Prostate gland (tissue), 2 donors: Measurements from ENCODE around the gene NR2F6. TPM values are rescaled to one million over a fixed set of nuclear protein-coding genes. Genes with fewer than 3 reads are reported as not detected.

Experiments used
- DNase-seq: peaks from one replicate; pipeline ENCODE4 v3.0.0-alpha.2; 2019; ENCODE audit warnings: low spot score
- H3K27ac ChIP-seq, 2 donors: fragments of 200-600 bp; sonication (generic); 2 replicates each; pipeline ENCODE4 v1.5.1; 2017 to 2019
- H3K27me3 ChIP-seq: fragments of 200-600 bp; sonication (generic); replicated peaks from 2 replicates; pipeline ENCODE4 v1.5.1; 2019; ENCODE audit not compliant: insufficient read depth
- H3K36me3 ChIP-seq, 2 donors: fragments of 200-600 bp; sonication (generic); 1 replicate in 1 of 2; 2 replicates in 1 of 2; pipeline versions ENCODE4 v1.5.1 to v1.8.1; 2017 to 2019
- H3K4me1 ChIP-seq: fragments of 200-600 bp; sonication (generic); replicated peaks from 2 replicates; pipeline ENCODE4 v1.5.1; 2019
- H3K4me3 ChIP-seq, 2 donors: fragments of 200-600 bp; sonication (generic); 2 replicates each; pipeline ENCODE4 v1.5.1; 2017 to 2019
- H3K9me3 ChIP-seq: fragments of 200-600 bp; sonication (generic); 2 replicates; pipeline ENCODE4 v1.5.1; 2017
- POLR2A ChIP-seq: fragments of 450-650 bp; IDR thresholded peaks from one replicate; pipeline ENCODE4 v1.6.1; 2016; ENCODE audit warnings: antibody characterized with exemption, mild to moderate bottlenecking
- POLR2AphosphoS5 ChIP-seq: sonication (generic); formaldehyde crosslinking; IDR thresholded peaks from one replicate; pipeline ENCODE4 v1.6.1; 2017; ENCODE audit warnings: antibody characterized with exemption
- WGBS: methylation state at CpG from one replicate; pipeline ENCODE4 v1.1.5; 2018; 5-methylcytosine and 5-hydroxymethylcytosine counted together
- intact Hi-C: fragments of 100-400 bp; cut with DNase I; formaldehyde crosslinking; loops from one replicate; pipeline ENCODE4 v1.14.2; 2022
- total RNA-seq, 2 donors: library from RNA; depleted of rRNA; stranded (reverse); fragments of >200 nt; gene quantifications; one replicate each; pipeline ENCODE4 v1.1.0, GENCODE V29; 2016
- TF ChIP-seq, protein P1 (sequence below), 4 experiments: fragments of 200-600 bp in 2 of 4; fragments of 450-650 bp in 2 of 4; sonication (generic) in 2 of 4; IDR thresholded peaks; 1 replicate in 3 of 4; 2 replicates in 1 of 4; pipeline ENCODE4 v1.5.1; 2016 to 2019; ENCODE audit warnings: antibody characterized with exemption in 4 of 4, mild to moderate bottlenecking in 2 of 4, moderate library complexity in 2 of 4

NR2F6 gene
- total RNA-seq, 2 donors from 2014 or later, result 91.7 to 108 TPM

DNA sequence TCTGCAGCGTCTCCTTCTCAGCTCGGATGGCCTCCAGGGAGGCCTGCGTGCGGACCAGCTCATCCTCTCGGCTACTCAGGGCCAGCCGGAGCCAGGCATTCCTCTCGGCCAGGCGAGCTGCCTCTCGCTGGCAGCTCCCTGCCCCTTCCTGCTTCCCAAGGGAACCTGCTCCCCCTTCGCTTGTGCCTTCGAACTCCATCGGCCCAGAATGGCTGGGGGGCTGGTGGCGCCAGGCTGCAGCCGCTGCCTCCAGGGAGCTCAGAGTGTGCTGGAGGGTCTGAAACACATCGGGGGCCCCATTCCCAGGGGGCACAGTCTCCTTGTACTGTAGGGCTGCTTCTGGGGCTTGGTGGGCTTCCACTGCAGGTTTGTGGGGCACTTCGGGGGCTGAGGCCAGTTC is 16.8 kb upstream of the NR2F6 start:
- Histone ChIP-seq H3K27ac (no peak overlapping the region), H3K4me3 (no peak overlapping the region), H3K36me3 (no peaks in the 10 kb centered on the region), H3K4me1 (no peaks in the 10 kb centered on the region), H3K9me3 (no peaks in the 10 kb centered on the region), H3K27me3 (no peaks in the 10 kb centered on the region)
- no peak for TF ChIP-seq POLR2AphosphoS5
- TF ChIP-seq POLR2A, result no peak
- TF ChIP-seq, protein P1, sequence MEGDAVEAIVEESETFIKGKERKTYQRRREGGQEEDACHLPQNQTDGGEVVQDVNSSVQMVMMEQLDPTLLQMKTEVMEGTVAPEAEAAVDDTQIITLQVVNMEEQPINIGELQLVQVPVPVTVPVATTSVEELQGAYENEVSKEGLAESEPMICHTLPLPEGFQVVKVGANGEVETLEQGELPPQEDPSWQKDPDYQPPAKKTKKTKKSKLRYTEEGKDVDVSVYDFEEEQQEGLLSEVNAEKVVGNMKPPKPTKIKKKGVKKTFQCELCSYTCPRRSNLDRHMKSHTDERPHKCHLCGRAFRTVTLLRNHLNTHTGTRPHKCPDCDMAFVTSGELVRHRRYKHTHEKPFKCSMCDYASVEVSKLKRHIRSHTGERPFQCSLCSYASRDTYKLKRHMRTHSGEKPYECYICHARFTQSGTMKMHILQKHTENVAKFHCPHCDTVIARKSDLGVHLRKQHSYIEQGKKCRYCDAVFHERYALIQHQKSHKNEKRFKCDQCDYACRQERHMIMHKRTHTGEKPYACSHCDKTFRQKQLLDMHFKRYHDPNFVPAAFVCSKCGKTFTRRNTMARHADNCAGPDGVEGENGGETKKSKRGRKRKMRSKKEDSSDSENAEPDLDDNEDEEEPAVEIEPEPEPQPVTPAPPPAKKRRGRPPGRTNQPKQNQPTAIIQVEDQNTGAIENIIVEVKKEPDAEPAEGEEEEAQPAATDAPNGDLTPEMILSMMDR (IDR thresholded peaks at IDR 0.05), result no peak
- no peak for DNase-seq
- WGBS, result 82% methylated on average over 16 of the region's 16 CpGs
- intact Hi-C loops, result no loop called here

DNA sequence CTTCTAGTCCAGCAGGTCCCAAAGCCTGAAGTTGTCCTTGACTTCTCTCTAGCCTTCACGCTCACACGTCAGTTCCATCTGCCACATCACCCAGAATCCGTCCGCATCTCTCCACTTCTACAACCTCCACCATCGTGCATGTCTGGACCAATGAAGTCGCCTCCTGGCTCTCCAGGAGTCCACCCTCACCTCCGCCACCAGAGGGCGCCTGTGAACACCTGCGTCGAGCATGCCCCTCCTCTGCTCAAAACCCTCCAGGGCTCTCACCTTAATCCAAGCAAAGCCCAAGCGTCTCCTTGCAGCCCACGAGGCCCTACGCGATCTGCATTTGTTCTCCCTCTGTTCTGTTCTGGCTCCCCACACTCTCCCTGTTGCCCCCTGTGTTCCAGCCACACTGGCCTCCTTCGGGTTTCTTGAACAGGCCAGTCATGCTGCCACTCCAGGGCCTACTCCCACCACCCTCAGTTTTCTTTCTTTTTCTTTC is 15.2 kb upstream of the NR2F6 start:
- WGBS, result 14% methylated on average over 15 of the region's 15 CpGs

DNA sequence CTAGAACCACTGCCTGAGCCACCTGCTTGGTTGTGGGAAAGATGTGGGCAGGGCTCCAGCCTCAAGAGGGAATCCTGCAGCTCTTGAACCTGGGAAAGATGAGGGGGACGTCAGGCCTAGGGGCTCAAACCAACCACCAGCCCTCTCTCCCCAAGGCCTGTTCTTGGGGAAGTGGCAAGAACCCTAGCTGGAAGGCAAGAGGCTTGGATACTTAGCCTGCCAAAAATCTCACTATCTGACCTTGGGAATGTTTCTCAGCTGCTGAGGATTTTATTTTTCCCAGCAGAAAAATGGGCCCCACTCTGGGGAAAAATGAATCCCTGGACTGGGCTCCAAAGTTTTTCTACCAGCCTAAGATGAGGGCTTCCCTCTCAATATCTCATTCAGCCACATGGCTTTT is 14.2 kb upstream of the NR2F6 start:
- H3K4me3 ChIP-seq, result no peak overlapping the region
- TF ChIP-seq, protein P1 (IDR thresholded peaks at IDR 0.05), result no peak
- TF ChIP-seq POLR2A (no peak), POLR2AphosphoS5 (no peak)
- DNase-seq, result no peak
- no peak overlapping the region for H3K27ac ChIP-seq
- no peaks in the 10 kb centered on the region for H3K9me3 ChIP-seq
- intact Hi-C loops, result no loop called here
- no peaks in the 10 kb centered on the region for H3K36me3 ChIP-seq
- H3K27me3 ChIP-seq, result no peaks in the 10 kb centered on the region
- no peaks in the 10 kb centered on the region for H3K4me1 ChIP-seq
- 33% methylated on average over 1 of the region's 1 CpG for WGBS

More for the DNA sequence above, 15.2 kb upstream of the NR2F6 start:
- Histone ChIP-seq H3K27me3 (no peaks in the 10 kb centered on the region), H3K9me3 (no peaks in the 10 kb centered on the region), H3K4me1 (no peaks in the 10 kb centered on the region), H3K4me3 (no peak overlapping the region), H3K36me3 (no peaks in the 10 kb centered on the region), H3K27ac (no peak overlapping the region)
- intact Hi-C loops, result no loop called here
- TF ChIP-seq POLR2A (no peak), POLR2AphosphoS5 (peak; percentile 61)
- TF ChIP-seq, protein P1 (IDR thresholded peaks at IDR 0.05), result peak; percentile 75 to 85 (median 81)
- peak; percentile 67 for DNase-seq

DNA sequence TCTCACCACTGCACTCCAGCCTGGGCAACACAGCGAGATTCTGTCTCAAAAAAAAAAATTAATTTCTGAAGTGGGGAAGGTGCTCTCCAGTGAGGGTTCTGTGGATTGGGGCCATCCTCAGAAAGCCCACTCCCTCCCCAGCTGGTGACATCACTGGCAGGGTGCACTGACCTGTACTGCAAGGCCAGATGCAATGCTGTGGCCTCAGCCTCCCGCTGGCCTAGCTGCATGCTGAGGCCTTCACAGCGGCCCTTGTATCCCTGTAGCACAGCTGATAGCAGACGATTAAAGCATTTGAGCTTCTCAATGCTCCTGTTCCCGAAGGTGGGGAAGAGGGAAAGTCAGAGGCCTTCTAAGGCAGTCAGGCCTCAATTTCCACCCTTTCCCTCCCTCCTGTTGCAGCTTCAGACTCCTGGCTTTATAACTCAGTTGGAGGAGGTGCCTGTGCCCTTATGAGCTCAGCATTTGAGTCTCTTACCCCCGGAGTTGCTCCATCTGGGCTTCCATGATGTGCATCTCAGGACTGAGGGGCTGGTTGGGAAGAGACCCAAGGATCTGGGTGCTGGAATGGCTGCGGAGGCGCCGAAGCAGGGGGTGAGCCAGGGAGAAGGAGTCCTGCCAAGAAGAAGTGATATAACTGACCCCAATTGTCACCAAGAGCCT is 13.5 kb upstream of the NR2F6 start:
- no peaks in the 10 kb centered on the region for H3K27me3 ChIP-seq
- no peaks in the 10 kb centered on the region for H3K36me3 ChIP-seq
- 94% methylated on average over 8 of the region's 9 CpGs for WGBS
- DNase-seq, result no peak
- H3K9me3 ChIP-seq, result no peaks in the 10 kb centered on the region
- no peak overlapping the region for H3K4me3 ChIP-seq
- H3K4me1 ChIP-seq, result no peaks in the 10 kb centered on the region
- intact Hi-C loops, result no loop called here
- TF ChIP-seq POLR2AphosphoS5 (no peak), POLR2A (no peak)
- TF ChIP-seq, protein P1 (IDR thresholded peaks at IDR 0.05), result no peak
- H3K27ac ChIP-seq, result no peak overlapping the region

DNA sequence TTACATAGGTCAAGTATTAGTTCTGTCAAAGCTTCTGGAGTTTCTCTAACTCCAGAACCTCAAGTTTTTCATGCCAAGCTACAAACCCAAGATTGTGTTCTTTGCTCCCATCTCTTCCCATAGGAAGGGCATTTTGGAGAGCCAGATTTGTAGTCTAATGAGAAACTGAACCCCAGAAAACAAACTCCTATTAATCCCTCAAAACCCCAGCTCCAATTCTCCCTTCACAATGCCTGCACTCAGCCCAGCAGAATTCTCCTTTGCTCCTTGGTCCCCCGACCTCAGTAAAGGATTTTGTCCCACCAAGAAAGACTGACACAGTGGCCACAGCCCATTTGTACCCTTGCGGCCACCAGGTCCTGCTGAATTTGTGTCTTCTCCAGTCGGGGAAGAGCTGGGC is 10.4 kb upstream of the NR2F6 start:
- H3K9me3 ChIP-seq, result no peaks in the 10 kb centered on the region
- TF ChIP-seq, protein P1 (IDR thresholded peaks at IDR 0.05), result no peak
- no peak for TF ChIP-seq POLR2A
- no peak for TF ChIP-seq POLR2AphosphoS5
- H3K36me3 ChIP-seq, result no peaks in the 10 kb centered on the region
- WGBS, result 85% methylated on average over 3 of the region's 3 CpGs
- no peak overlapping the region for H3K27ac ChIP-seq
- H3K27me3 ChIP-seq, result no peaks in the 10 kb centered on the region
- no peaks in the 10 kb centered on the region for H3K4me1 ChIP-seq
- H3K4me3 ChIP-seq, result no peak overlapping the region
- intact Hi-C loops, result no loop called here
- DNase-seq, result no peak
